ENCODE measurements around the gene ACTN4. TPM values are rescaled to one million over a fixed set of nuclear protein-coding genes. Genes with fewer than 3 reads are reported as not detected.

The ACTN4 gene
- total RNA-seq, 1 donor from 2014 or later, result 156 TPM

Other genes with a start within 250 kb of the ACTN4 start
- gene FAM98C, start 244.6 kb upstream of the ACTN4 start, total RNA-seq, result 8.7 TPM
- gene RASGRP4, start 221.4 kb upstream of the ACTN4 start, total RNA-seq, result 1.0 TPM
- gene RYR1, start 214.0 kb upstream of the ACTN4 start, total RNA-seq, result 0.68 TPM
- 3.5 TPM for gene MAP4K1, start 29.7 kb upstream of the ACTN4 start, total RNA-seq
- gene EIF3K, start 28.5 kb upstream of the ACTN4 start, total RNA-seq, result 106 TPM
- gene CAPN12, start 96.8 kb downstream of the ACTN4 start, total RNA-seq, result 30.9 TPM
- gene LGALS7, start 125.9 kb downstream of the ACTN4 start, total RNA-seq, result not detected
- gene LGALS7B, start 141.6 kb downstream of the ACTN4 start, total RNA-seq, result not detected
- 102 TPM for gene LGALS4, start 165.3 kb downstream of the ACTN4 start, total RNA-seq
- 439 TPM for gene ECH1, start 184.1 kb downstream of the ACTN4 start, total RNA-seq
- 93.1 TPM for gene HNRNPL, start 202.3 kb downstream of the ACTN4 start, total RNA-seq
- 5.6 TPM for gene RINL, start 230.6 kb downstream of the ACTN4 start, total RNA-seq